Measurements from ENCODE around the gene CMTM2.

DNA sequence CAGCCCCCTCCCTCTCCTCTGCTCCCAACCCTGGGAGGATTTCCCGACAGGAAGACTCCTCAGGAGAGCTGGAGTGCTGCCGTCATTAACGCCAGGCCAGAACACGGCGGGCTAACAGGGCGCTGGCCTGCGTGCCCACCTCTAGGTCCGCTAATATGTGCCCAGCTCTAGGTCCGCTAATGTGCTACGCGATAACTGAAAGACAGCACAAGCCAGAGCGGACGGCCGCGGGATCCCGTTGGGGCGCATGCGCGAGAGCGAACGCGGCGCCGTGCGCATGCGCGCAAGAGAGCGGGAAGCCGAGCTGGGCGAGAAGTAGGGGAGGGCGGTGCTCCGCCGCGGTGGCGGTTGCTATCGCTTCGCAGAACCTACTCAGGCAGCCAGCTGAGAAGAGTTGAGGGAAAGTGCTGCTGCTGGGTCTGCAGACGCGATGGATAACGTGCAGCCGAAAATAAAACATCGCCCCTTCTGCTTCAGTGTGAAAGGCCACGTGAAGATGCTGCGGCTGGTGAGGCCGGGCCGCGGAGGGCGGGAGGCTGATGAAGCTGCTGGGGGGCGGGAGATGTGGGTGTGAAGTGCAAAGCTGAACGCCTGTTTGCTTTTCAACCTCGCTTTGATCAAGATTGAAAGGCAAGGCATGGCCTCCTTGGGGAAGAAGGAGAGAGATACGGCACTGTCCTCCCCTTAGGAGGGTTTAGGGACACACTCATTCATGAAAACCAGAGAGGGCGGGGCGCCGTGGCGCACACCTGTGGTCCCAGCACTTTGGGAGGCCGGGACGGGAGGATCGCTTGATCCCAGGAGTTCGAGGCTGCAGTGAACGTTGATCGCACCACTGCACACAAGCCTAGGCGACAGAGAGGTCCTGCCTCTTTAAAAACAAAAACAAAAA lies 26.7 kb upstream of the CMTM2 start, which contains the start of gene CKLF:
- TF ChIP-seq EZH2 (IDR thresholded peaks at IDR 0.05; ENCODE audit: insufficient read depth, poor library complexity, severe bottlenecking) (no peak), EZH2phosphoT487 (IDR thresholded peaks at IDR 0.05; ENCODE audit: insufficient read depth, low read depth) (no peak)

Data from GM23248 (cell line).